Kidney epithelial cell (primary cell): ENCODE results near the gene UBR4. TPM values are rescaled to one million over a fixed set of nuclear protein-coding genes. Genes with fewer than 3 reads are reported as not detected.

Source experiments
- DNase-seq: peaks from one replicate; pipeline ENCODE4 v3.0.0-alpha.2; 2010; ENCODE audit warnings: low read depth
- H3K27me3 ChIP-seq: 2 replicates; pipeline ENCODE4 v1.6.0; 2011; ENCODE audit warnings: low read length; ENCODE audit not compliant: control insufficient read depth, insufficient read depth
- H3K36me3 ChIP-seq: 2 replicates; pipeline ENCODE4 v1.5.1; 2011; ENCODE audit warnings: low read length; ENCODE audit not compliant: control insufficient read depth, insufficient read depth
- H3K4me3 ChIP-seq: 2 replicates; pipeline ENCODE4 v1.5.1; 2011; ENCODE audit warnings: low read depth, mild to moderate bottlenecking, control low read depth, low read length
- total RNA-seq: library from RNA; depleted of rRNA; stranded (reverse); fragments of >200 nt; gene quantifications from 2 replicates; pipeline ENCODE4 v1.2.3, GENCODE V29; 2015
- TF ChIP-seq, protein P1 (sequence below): IDR thresholded peaks from 2 replicates; pipeline ENCODE4 v1.5.1; 2011; ENCODE audit warnings: mild to moderate bottlenecking, moderate library complexity, low read length, control low read depth, inconsistent platforms; ENCODE audit not compliant: insufficient read depth, poor library complexity, severe bottlenecking

Gene UBR4
- total RNA-seq, 1 donor from 2014 or later, result 125 TPM

DNA sequence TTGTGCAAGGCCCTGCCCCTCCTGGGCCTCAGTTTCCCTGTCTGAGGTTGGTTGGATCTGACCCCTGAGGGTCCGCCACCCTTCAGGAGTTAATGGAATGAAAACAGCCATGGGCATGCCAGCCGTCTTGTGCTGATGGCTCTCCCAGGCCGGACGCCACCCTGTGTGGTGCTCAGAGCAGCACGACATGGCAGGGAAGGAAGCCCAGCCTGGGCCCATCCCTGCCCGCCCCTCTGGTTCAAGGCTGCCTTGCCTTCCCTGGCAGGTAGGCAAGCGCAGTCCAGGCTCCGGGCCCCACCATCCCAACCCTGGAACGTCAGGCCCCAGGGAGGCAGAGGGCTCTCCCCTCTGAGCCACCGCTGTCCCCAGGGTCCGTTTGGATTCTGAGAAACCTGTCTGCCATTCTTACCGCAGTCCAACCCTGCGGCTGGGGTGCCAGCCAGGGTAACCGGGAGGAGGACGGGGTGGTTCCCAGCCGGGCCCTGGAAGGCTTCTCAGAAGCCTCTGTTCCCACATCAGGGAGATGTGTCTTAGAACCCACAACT is 145.1 kb downstream of the UBR4 start:
- TF ChIP-seq, protein P1, sequence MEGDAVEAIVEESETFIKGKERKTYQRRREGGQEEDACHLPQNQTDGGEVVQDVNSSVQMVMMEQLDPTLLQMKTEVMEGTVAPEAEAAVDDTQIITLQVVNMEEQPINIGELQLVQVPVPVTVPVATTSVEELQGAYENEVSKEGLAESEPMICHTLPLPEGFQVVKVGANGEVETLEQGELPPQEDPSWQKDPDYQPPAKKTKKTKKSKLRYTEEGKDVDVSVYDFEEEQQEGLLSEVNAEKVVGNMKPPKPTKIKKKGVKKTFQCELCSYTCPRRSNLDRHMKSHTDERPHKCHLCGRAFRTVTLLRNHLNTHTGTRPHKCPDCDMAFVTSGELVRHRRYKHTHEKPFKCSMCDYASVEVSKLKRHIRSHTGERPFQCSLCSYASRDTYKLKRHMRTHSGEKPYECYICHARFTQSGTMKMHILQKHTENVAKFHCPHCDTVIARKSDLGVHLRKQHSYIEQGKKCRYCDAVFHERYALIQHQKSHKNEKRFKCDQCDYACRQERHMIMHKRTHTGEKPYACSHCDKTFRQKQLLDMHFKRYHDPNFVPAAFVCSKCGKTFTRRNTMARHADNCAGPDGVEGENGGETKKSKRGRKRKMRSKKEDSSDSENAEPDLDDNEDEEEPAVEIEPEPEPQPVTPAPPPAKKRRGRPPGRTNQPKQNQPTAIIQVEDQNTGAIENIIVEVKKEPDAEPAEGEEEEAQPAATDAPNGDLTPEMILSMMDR, result no peak
- DNase-seq, result no peak
- H3K4me3 ChIP-seq, result no peak overlapping the region
- no peaks in the 10 kb centered on the region for H3K27me3 ChIP-seq
- no peaks in the 10 kb centered on the region for H3K36me3 ChIP-seq

DNA sequence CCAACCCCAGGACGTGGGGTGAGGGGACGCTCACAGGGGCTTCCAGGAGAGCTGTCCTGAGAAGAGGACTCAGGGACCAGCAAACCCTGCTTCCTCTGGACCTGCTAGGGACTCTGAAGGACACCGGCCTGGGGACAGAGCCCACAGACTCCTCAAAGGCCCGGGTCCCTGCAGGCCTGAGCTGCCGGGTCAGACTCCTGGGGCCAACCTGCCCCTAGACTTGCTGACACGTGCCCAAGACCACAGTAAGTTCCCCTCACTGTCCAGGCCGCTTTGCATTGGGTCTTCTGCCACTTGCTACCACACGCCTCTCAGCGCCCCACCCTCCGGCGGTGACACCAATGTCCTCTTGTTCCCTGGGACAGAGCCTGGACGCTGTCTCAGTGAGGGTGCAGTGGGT is 146.9 kb downstream of the UBR4 start:
- DNase-seq, result no peak
- Histone ChIP-seq H3K27me3 (peaks cover 8% of the 10 kb centered on the region), H3K36me3 (no peaks in the 10 kb centered on the region), H3K4me3 (no peak overlapping the region)
- TF ChIP-seq, protein P1, result no peak

DNA sequence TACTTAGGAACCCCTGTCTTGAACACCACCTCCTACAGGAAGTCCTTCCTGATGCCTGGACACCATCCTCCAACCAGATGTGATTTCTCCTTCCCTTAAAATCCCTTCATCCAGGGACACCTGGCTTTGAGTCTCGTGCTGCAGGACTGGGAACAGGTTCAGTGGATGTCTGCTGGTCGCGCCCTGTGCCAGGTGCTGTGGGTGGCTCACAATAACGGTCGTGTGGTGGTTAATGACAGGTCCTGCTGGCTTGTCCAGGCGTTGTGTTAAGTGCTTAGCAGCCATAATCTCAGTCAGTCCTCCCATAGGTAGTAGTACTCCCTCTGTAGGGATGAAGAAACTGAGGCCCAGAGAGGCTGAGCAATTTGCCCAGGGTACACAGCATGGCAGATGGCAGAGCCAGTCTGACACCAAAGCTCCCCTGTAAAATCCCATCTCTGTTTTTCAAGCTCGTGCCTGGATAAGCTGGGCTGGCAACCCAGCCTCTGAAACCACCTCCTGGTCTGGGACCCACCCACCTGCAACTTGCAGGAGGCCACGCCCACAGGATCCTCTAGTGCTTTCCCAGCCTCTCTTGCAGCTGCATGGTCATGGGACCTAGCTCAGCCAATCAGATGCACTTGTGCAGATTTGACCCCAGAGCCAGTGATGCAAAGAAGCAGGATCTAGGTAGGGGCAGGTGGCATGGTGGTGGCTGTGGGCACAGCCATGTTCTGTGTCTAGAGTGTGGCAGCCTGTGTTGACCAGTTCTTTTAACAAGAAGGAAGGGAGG is 147.6 kb downstream of the UBR4 start:
- no peak for DNase-seq
- peaks cover 12% of the 10 kb centered on the region for H3K27me3 ChIP-seq
- no peaks in the 10 kb centered on the region for H3K36me3 ChIP-seq
- no peak overlapping the region for H3K4me3 ChIP-seq
- TF ChIP-seq, protein P1, result no peak

DNA sequence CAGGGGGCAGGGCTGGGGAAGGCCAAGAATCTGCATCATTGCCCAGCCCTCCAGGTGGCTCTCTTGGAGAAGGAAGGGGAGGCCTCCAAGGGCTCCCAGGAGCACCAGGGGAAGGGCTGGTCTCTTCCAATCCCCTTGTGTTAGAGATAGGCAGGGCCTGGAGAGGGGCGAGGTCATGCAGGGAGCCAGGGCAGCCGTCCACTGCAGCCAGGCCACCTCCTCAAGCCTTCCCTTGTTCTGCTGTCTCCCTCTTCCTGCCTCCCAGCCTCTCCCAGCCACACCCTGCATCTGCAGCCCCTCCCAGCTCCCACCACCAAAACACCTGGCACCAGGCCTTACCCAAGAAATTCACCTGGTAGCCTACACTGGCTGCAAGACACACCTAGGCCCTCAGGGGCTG is 148.3 kb downstream of the UBR4 start:
- no peak for DNase-seq
- no peak overlapping the region for H3K4me3 ChIP-seq
- no peaks in the 10 kb centered on the region for H3K36me3 ChIP-seq
- H3K27me3 ChIP-seq, result peaks cover 16% of the 10 kb centered on the region
- TF ChIP-seq, protein P1, result no peak

DNA sequence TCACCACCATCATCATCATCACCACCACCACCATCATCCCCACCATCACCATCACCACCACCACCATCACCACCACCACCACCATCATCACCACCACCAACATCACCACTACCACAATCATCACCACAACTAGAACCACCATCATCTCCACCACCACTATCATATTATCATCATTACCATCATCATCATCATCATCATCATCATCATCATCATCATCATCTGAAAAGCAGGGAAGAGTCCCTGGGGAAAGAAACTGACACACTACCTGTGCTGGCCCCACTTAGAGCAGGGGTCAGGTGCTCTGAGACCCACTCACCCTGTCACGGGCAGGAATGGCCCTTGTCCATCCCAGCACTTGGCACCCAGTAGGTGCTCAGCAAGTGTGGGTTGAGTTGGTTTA is 148.7 kb downstream of the UBR4 start:
- Histone ChIP-seq H3K4me3 (no peak overlapping the region), H3K36me3 (no peaks in the 10 kb centered on the region), H3K27me3 (peaks cover 16% of the 10 kb centered on the region)
- TF ChIP-seq, protein P1, result no peak
- no peak for DNase-seq
